GM19467 (cell line): ENCODE results near the gene MSX2.

ENCODE experiments used
- ATAC-seq: cut with Tn5 transposase; IDR thresholded peaks from one replicate; pipeline ENCODE4 v1.9.1; 2021; ENCODE audit warnings: mild to moderate bottlenecking, moderate library complexity; ENCODE audit not compliant: unreplicated experiment

The MSX2 gene

GRCh38 chr5:174765540-174765939 lies 41.2 kb downstream of the MSX2 start:
- ATAC-seq: no peak

- ATAC-seq: no peak
Observed at GRCh38 chr5:174767670-174768069, 43.3 kb downstream of the MSX2 start.

GRCh38 chr5:174769005-174769404 lies 44.6 kb downstream of the MSX2 start:
- ATAC-seq: no peak

GRCh38 chr5:174773371-174773770 lies 49.0 kb downstream of the MSX2 start:
- ATAC-seq: no peak

GRCh38 chr5:174775081-174775480 lies 50.7 kb downstream of the MSX2 start:
- no peak for ATAC-seq

- ATAC-seq: no peak
Observed at GRCh38 chr5:174777111-174777510, 52.7 kb downstream of the MSX2 start.

GRCh38 chr5:174777583-174777982 lies 53.2 kb downstream of the MSX2 start:
- ATAC-seq: no peak
